ENCODE data around the gene FREM2. TPM values are rescaled to one million over a fixed set of nuclear protein-coding genes. Genes with fewer than 3 reads are reported as not detected.

Gene FREM2
- total RNA-seq = 10 to 100 TPM; 12.5 to 17.9 TPM

GRCh38 chr13:38686577-38687245 is at the start of gene FREM2:
Gene FREM2 (plus strand): TSS chr13:38687077. CDS start chr13:38687345, 268 bp downstream.
- intact Hi-C loops (cut with DNase I) = no loop called here
- Histone ChIP-seq H3K4me3 (peak within 1 kb of the TSS; percentile 30 to 71), H3K27ac (peak within 1 kb of the TSS in 3 of 4 donors; percentile 24 to 73 (median 29)), H3K9me3 (no peaks in the 10 kb centered on the region), H3K36me3 (replicated peaks in 1 of 2; ENCODE audit: insufficient read depth in 1 of 2, low read depth in 2 of 2) (no peaks in the 10 kb centered on the region), H3K27me3 (peaks cover 0 to 4% of the 10 kb centered on the region in 2 donors), H3K4me1 (peaks cover 25% of the 10 kb centered on the region)
- WGBS, 2 donors = 0 to 1% methylated on average over 30 to 40 of the region's 40 CpGs
- TF ChIP-seq POLR2A (IDR thresholded peaks at IDR 0.05) = peak in 2 of 3 donors; percentile 50 to 55
- TF ChIP-seq CTCF (IDR thresholded peaks at IDR 0.05) = no peak
- DNase-seq = peak; percentile 61 to 80 (median 74)
- peak; percentile 88 for ATAC-seq

GRCh38 chr13:38637576-38637975 is 49.3 kb upstream of the FREM2 start:
- TF ChIP-seq CTCF (IDR thresholded peaks at IDR 0.05) (no peak), POLR2A (IDR thresholded peaks at IDR 0.05) (no peak)
- 44 to 51% methylated on average over 3 of the region's 3 CpGs for WGBS, 2 donors
- no peaks in the 10 kb centered on the region for H3K27me3 ChIP-seq
- peak overlapping the region in 3 of 4 donors; percentile 27 to 78 (median 48) for H3K27ac ChIP-seq
- ATAC-seq (no peak), DNase-seq (no peak)
- H3K4me1 ChIP-seq = peaks cover 45% of the 10 kb centered on the region
- intact Hi-C loops (cut with DNase I) = no loop called here
- H3K9me3 ChIP-seq = no peaks in the 10 kb centered on the region
- H3K4me3 ChIP-seq = no peak overlapping the region
- H3K36me3 ChIP-seq (replicated peaks in 1 of 2; ENCODE audit: insufficient read depth in 1 of 2, low read depth in 2 of 2) = no peaks in the 10 kb centered on the region

GRCh38 chr13:38641164-38641948 is 45.5 kb upstream of the FREM2 start:
- H3K4me3 ChIP-seq = no peak overlapping the region
- ATAC-seq = no peak
- no peaks in the 10 kb centered on the region for H3K27me3 ChIP-seq
- TF ChIP-seq POLR2A (IDR thresholded peaks at IDR 0.05) (no peak), CTCF (IDR thresholded peaks at IDR 0.05) (peak in 6 of 7 experiments; percentile 28 to 58 (median 42))
- WGBS, 2 donors = 66 to 69% methylated on average over 5 of the region's 5 CpGs
- no peak overlapping the region for H3K27ac ChIP-seq
- no peaks in the 10 kb centered on the region for H3K9me3 ChIP-seq
- DNase-seq = no peak
- intact Hi-C loops (cut with DNase I) = no loop called here
- no peaks in the 10 kb centered on the region for H3K36me3 ChIP-seq (replicated peaks in 1 of 2; ENCODE audit: insufficient read depth in 1 of 2, low read depth in 2 of 2)
- peaks cover 28% of the 10 kb centered on the region for H3K4me1 ChIP-seq

GRCh38 chr13:38647312-38647711 is 39.6 kb upstream of the FREM2 start:
- WGBS, 2 donors = 79 to 80% methylated on average over 1 of the region's 1 CpG
- TF ChIP-seq CTCF (IDR thresholded peaks at IDR 0.05) (no peak), POLR2A (IDR thresholded peaks at IDR 0.05) (no peak)
- Histone ChIP-seq H3K4me3 (no peak overlapping the region), H3K27ac (no peak overlapping the region), H3K4me1 (no peaks in the 10 kb centered on the region), H3K36me3 (replicated peaks in 1 of 2; ENCODE audit: insufficient read depth in 1 of 2, low read depth in 2 of 2) (no peaks in the 10 kb centered on the region), H3K9me3 (no peaks in the 10 kb centered on the region), H3K27me3 (no peaks in the 10 kb centered on the region)
- no peak for DNase-seq
- intact Hi-C loops (cut with DNase I) = no loop called here
- no peak for ATAC-seq

Data from body of pancreas (tissue), 4 donors.